T-helper 9 cell (primary cell): Measurements from ENCODE around the gene RMDN2.
A peak's percentile ranks its signal among the peaks of the same experiment; 100 is the strongest.
"Not testable (repeated sequence)": the region's sequence is repeated elsewhere in the genome, so short reads cannot be mapped to it uniquely, and the experiment has no call there.

Experiments
- DNase-seq: peaks from one replicate; pipeline ENCODE4 v3.0.0-alpha.2; 2020

Gene RMDN2

GRCh38 chr2:37934591-37935513, 9.8 kb downstream of the RMDN2 start:
- no peak for DNase-seq

- not testable (repeated sequence) for DNase-seq
Measured at GRCh38 chr2:37937568-37937967, 12.5 kb downstream of the RMDN2 start.

- not testable (repeated sequence) for DNase-seq
Measured at GRCh38 chr2:37941267-37941666, 16.2 kb downstream of the RMDN2 start.

DNA sequence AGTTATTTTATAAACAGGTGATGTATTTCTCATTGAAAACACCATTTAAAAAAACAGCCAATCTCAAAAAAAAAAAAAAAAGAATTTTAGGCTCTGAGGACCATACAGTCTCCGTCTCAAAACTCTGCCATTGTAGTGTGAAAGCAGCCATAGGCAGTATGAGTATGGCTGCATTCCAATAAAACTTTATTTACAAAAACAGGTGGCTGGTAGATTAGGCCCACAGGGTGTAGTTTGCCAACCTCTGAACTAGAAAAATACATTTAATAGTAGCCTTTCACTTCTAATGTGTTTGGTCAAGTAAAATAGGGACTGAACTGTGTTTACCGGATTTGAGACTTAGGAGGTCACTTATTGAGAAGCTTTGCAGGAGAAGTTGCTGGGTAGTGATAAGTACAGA, 19.2 kb downstream of the RMDN2 start:
- no peak for DNase-seq

GRCh38 chr2:37947306-37947705, 22.2 kb downstream of the RMDN2 start:
- DNase-seq = no peak

- not testable (repeated sequence) for DNase-seq
Measured at GRCh38 chr2:37962018-37962739, 37.1 kb downstream of the RMDN2 start.

DNA sequence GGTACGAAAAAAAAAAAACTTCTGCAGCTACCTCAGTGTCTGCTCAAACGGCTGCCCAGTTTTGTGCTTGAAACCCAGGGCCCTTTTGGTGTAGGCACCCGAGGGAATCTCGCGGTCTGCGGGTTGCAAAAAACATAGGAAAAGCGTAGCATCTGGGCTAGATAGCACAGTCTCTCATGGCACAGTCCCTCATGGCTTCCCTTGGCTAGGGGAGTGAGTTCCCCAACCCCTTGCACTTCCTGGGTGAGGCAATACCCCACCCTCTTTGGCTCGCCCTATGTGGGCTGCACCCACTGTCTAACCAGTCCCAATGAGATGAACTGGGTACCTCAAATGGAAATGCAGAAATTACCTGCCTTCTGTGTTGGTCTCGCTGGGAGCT, 37.6 kb downstream of the RMDN2 start:
- not testable (repeated sequence) for DNase-seq

DNA sequence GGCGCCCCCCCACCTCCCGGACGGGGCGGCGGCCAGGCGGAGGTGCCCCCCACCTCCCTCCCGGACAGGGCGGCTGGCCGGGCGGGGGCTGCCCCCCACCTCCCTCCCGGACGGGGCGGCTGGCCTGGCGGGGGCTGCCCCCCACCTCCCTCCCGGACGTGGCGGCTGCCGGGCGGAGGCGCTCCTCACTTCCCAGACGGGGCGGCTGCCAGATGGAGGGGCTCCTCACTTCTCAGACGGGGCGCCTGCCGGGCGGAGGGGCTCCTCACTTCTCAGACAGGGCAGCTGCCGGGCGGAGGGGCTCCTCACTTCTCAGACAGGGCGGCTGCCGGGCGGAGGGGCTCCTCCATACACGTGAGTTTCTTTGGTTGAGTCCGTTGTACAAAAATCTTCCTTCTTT, 38.8 kb downstream of the RMDN2 start:
- DNase-seq = not testable (repeated sequence)

DNA sequence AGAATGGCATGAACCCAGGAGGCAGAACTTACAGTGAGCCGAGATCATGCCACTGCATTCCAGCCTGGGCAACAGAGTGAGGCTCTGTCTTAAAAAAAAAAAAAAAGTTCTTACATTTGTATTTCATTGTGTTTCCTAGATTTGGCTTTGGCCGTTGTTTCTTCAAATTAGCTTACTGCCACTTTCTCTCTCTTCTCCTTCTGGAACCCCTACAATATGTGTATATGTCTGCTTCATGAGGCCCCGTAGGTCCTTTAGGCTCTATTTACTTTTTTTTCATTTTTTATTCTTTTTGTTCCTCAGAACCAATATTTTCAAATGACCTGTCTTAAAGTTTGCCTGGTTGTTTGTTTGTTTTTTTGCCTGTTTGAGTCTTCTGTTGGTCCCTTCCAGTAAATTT, 41.2 kb downstream of the RMDN2 start:
- DNase-seq = no peak

GRCh38 chr2:37969731-37970130, 44.6 kb downstream of the RMDN2 start:
- DNase-seq = no peak

DNA sequence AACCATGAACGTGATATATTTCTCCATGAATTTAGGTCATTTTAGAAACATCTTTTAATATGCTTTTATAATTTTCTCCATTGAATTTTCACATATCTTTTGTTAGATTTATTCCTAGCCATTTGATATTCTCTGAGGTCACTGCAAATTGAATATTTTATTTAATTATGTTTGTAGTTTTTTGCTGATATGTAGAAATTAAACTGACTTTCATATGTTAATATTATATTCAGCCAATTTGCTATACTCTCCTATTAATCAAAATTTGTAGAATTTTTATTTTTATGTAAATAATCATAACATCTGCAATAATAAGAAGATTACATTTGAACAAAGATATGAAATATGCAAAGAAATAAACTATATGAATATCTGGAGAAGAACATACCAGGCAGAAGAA, 46.9 kb downstream of the RMDN2 start:
- no peak for DNase-seq

DNA sequence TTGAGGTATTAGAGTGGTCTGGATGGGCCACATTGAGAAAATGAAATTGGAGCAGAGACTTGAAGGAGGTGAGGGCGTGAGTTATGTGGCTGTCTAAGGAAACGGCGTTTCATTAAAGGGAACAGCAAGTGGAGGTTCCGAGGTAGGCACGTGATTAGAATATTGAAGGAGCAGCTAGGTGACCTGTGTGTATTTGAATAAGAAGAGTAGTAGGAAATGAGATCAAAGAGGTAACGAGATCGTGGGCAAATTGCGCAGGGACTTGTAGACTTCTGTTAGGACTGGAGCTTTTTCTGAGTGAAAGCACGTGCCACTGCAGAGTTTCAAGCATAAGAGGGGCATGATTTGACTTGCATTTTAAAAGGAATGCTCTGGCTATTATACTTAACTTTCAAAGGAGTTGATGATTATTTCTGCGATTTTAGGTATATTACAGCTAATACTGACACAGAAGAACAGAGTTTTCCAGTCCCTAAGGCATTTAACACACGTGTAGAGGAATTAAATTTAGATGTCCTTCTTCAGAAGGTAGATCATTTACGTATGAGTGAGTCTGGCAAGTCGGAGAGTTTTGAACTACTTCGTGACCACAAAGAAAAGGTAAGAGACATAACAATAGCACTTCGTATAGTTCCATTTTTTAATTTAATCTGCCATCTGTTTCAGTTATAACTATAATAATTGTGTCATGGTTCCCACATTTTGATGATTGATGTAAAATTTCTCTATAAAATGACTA, 48.7 kb downstream of the RMDN2 start:
- no peak for DNase-seq

DNA sequence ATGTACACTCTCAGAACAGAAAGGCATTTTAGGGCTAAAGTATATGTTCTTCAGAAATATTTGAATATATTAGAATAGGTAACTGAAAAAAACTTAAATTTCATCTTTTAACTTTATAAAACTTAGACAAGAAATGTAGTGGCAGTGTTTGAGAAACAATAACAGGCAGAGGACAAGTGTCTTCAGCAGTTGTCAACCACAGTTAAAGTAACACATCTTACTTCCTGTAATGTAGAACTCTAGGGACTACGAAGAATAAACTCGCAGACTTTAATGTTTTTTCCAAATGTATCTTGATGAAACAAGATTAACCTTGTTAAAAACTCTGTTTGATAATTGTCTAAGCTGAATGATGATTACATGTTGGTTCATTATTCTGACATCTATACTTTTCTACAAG, 50.7 kb downstream of the RMDN2 start:
- no peak for DNase-seq

- DNase-seq = no peak
Measured at GRCh38 chr2:37976411-37976810, 51.3 kb downstream of the RMDN2 start.

- peak; percentile 53 for DNase-seq
Measured at GRCh38 chr2:37982147-37982582, 57.1 kb downstream of the RMDN2 start.

GRCh38 chr2:37982847-37983246, 57.8 kb downstream of the RMDN2 start:
- no peak for DNase-seq

DNA sequence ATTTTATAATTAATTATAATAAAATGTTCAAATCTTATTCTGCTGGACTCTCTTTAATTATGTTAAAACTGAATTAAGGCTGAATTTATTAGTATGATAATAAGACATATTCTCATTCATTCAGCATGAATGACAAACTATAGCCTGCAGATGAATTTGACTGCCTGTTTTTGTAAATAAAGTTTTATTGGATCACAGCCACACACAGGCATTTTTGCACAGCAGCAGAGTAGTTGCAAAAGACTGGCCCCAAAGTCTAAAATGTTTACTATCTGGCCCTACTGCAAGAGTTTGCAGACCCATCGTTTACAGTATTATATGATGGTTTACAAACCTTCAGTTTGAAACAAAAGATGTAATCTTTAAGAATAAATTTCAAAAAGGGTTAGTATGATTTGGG, 58.6 kb downstream of the RMDN2 start:
- no peak for DNase-seq

DNA sequence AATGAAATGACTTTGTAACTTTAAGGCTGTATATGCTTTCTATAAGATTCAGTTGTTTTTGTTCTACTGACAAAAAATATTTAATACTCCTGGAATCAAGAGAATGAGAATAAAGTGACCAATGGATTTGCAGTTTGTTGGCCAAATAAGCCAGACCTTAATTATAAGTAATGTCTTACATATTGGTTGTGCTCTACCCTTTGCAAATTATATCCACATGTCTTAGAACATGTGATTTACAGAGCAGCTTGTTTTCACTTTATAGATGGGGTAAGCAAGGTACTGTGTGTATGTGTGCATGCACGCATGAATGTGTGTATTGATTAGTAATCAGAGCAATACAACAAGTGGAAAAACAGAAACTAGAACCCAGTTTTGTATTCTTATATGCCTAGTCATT, 59.1 kb downstream of the RMDN2 start:
- DNase-seq = no peak

GRCh38 chr2:37984589-37984988, 59.5 kb downstream of the RMDN2 start:
- no peak for DNase-seq

GRCh38 chr2:37985333-37985732, 60.2 kb downstream of the RMDN2 start:
- no peak for DNase-seq

GRCh38 chr2:37987098-37987775, 62.1 kb downstream of the RMDN2 start:
- no peak for DNase-seq

DNA sequence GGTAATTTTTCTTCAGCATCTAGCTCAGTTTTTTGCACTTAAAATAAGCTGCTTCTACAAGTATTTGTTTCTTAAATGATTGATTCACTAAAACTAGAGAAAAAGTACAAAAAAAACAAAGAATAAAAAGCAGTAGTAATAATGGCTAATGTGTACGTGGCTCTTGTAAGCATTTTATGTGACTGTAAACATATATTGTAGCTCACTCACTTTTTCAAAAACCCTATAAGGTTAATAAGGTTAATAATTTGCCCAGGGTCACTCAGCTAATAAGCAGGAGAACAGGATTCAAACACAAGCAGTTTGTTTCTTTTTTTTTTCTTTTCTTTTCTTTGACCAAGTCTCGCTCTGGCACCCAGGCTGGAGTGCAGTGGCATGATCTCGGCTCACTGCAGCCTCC, 67.5 kb downstream of the RMDN2 start:
- no peak for DNase-seq

DNA sequence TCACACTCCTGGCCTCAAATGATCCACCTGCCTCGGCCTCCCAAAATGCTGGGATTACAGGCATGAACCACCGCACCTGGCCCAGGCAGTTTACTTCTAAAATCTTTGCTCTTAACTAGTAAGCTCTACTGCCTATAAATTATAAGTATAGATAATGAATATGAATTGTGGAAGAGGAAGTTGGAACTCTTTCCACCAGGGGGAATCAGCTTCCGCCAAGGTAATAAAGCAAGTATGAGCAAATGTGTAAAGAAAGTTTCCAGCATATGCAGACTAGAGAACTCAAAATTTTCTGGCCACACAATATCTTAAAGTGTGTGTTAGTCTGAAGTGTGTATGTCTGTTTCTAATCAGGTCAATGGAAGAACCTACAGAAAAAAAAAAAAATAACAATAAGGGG, 68.1 kb downstream of the RMDN2 start:
- no peak for DNase-seq
